Natural killer cell (primary cell): ENCODE measurements around the gene ZMYM2. TPM values are rescaled to one million over a fixed set of nuclear protein-coding genes. Genes with fewer than 3 reads are reported as not detected.

Source experiments
- ATAC-seq, 3 donors: fragments of 150-1000 bp in 2 of 3; fragments of 200-7000 bp in 1 of 3; cut with Tn5 transposase; 1 replicate in 1 of 3; 2 replicates in 2 of 3; pipeline ENCODE4 v1.10.0; 2021; ENCODE audit warnings: mild to moderate bottlenecking in 2 of 3, moderate library complexity in 2 of 3
- DNase-seq, 2 donors: peaks; one replicate each; pipeline versions ENCODE4 v3.0.0 to v3.0.0-alpha.2; 2013 to 2021; ENCODE audit warnings: mixed read lengths in 1 of 2
- H3K27ac ChIP-seq: one replicate; pipeline ENCODE4 v1.5.1; 2013; ENCODE audit warnings: mild to moderate bottlenecking, low read length
- H3K27me3 ChIP-seq: one replicate; pipeline ENCODE4 v1.6.1; 2013; ENCODE audit warnings: low read length; ENCODE audit not compliant: control insufficient read depth, insufficient read depth
- H3K36me3 ChIP-seq: one replicate; pipeline ENCODE4 v1.6.1; 2013; ENCODE audit warnings: low read length; ENCODE audit not compliant: control insufficient read depth, insufficient read depth
- H3K4me1 ChIP-seq: one replicate; pipeline ENCODE4 v1.6.1; 2013; ENCODE audit warnings: low read length; ENCODE audit not compliant: control insufficient read depth, insufficient read depth
- H3K4me3 ChIP-seq: one replicate; pipeline ENCODE4 v1.5.1; 2013; ENCODE audit warnings: low read length
- H3K9me3 ChIP-seq: one replicate; pipeline ENCODE4 v1.6.1; 2013; ENCODE audit warnings: low read length; ENCODE audit not compliant: control insufficient read depth, insufficient read depth
- H3K27ac Mint-ChIP-seq, 2 donors: one replicate each; pipeline ENCODE4 v1.8.0; 2022; ENCODE audit warnings: mild to moderate bottlenecking in 2 of 2, mixed read lengths in 2 of 2, moderate library complexity in 1 of 2
- H3K27me3 Mint-ChIP-seq, 2 donors: one replicate each; pipeline ENCODE4 v1.8.0; 2022; ENCODE audit warnings: low read depth in 2 of 2, mixed read lengths in 2 of 2
- H3K36me3 Mint-ChIP-seq: one replicate; pipeline ENCODE4 v1.8.0; 2022; ENCODE audit warnings: mixed read lengths
- H3K4me1 Mint-ChIP-seq, 2 donors: one replicate each; pipeline ENCODE4 v1.8.0; 2022; ENCODE audit warnings: mixed read lengths in 2 of 2
- H3K4me3 Mint-ChIP-seq: one replicate; pipeline ENCODE4 v1.8.0; 2022; ENCODE audit warnings: mild to moderate bottlenecking, moderate library complexity, mixed read lengths
- H3K9me3 Mint-ChIP-seq, 2 donors: one replicate each; pipeline ENCODE4 v1.8.0; 2022; ENCODE audit warnings: mixed read lengths in 2 of 2
- CTCF ChIP-seq: fragments of 200-600 bp; IDR thresholded peaks from one replicate; pipeline ENCODE4 v1.8.0; 2022; ENCODE audit warnings: antibody characterized with exemption
- whole genome bisulfite sequencing: methylation state at CpG from one replicate; pipeline ENCODE4 v1.1.7; 2013; ENCODE audit warnings: missing lambda C conversion rate; ENCODE audit not compliant: insufficient coverage; 5-methylcytosine and 5-hydroxymethylcytosine counted together
- intact Hi-C: fragments of 100-400 bp; cut with micrococcal nuclease; formaldehyde crosslinking; loops from one replicate; pipeline ENCODE4 v1.14.2; 2022
- total RNA-seq, 4 donors: library from RNA; stranded (reverse); fragments of 120-200 nt in 1 of 4; gene quantifications; one replicate each; pipeline versions ENCODE4 v1.2.3 to v1.2.4, GENCODE V29; 2013 to 2022

Gene ZMYM2
- total RNA-seq, 3 donors from 2014 or later (not counting 1 experiment from before 2014, with no cell fraction given), result 82.1 to 101 (median 87.0) TPM

GRCh38 chr13:19940106-19940505 is 18.4 kb upstream of the ZMYM2 start:
- DNase-seq (no peak), ATAC-seq (no peak)
- Mint-ChIP-seq H3K9me3 (no peaks in the 10 kb centered on the region), H3K4me1 (no peaks in the 10 kb centered on the region), H3K36me3 (no peaks in the 10 kb centered on the region), H3K27me3 (peaks cover 9 to 10% of the 10 kb centered on the region in 2 donors), H3K4me3 (no peak overlapping the region), H3K27ac (no peak overlapping the region)
- no peak for TF ChIP-seq CTCF
- Histone ChIP-seq H3K27ac (no peak overlapping the region), H3K4me3 (no peak overlapping the region), H3K9me3 (no peaks in the 10 kb centered on the region), H3K4me1 (no peaks in the 10 kb centered on the region), H3K36me3 (no peaks in the 10 kb centered on the region), H3K27me3 (peaks cover 2% of the 10 kb centered on the region)
- intact Hi-C loops, result no loop called here
- 100% methylated on average over 1 of the region's 1 CpG for WGBS

GRCh38 chr13:19950374-19950773 is 8.2 kb upstream of the ZMYM2 start:
- ATAC-seq (no peak), DNase-seq (no peak)
- Mint-ChIP-seq H3K36me3 (no peaks in the 10 kb centered on the region), H3K27ac (no peak overlapping the region), H3K27me3 (peaks cover 7 to 20% of the 10 kb centered on the region in 2 donors), H3K4me3 (no peak overlapping the region), H3K4me1 (no peaks in the 10 kb centered on the region), H3K9me3 (no peaks in the 10 kb centered on the region)
- Histone ChIP-seq H3K36me3 (no peaks in the 10 kb centered on the region), H3K4me3 (no peak overlapping the region), H3K27ac (no peak overlapping the region), H3K4me1 (no peaks in the 10 kb centered on the region), H3K27me3 (no peaks in the 10 kb centered on the region), H3K9me3 (no peaks in the 10 kb centered on the region)
- intact Hi-C loops, result no loop called here
- WGBS, result 85% methylated on average over 6 of the region's 7 CpGs
- TF ChIP-seq CTCF, result no peak

- H3K27ac Mint-ChIP-seq, result no peak overlapping the region
- intact Hi-C loops, result no loop called here
- Histone ChIP-seq H3K4me1 (no peaks in the 10 kb centered on the region), H3K27ac (no peak overlapping the region), H3K9me3 (no peaks in the 10 kb centered on the region), H3K4me3 (no peak overlapping the region), H3K36me3 (no peaks in the 10 kb centered on the region), H3K27me3 (no peaks in the 10 kb centered on the region)
- H3K36me3 Mint-ChIP-seq, result no peaks in the 10 kb centered on the region
- H3K27me3 Mint-ChIP-seq, result peaks cover 0 to 18% of the 10 kb centered on the region in 2 donors
- no peaks in the 10 kb centered on the region for H3K9me3 Mint-ChIP-seq
- no peaks in the 10 kb centered on the region for H3K4me1 Mint-ChIP-seq
- no peak for TF ChIP-seq CTCF
- no peak for DNase-seq
- no peak overlapping the region for H3K4me3 Mint-ChIP-seq
- ATAC-seq, result no peak
Measured at GRCh38 chr13:19952850-19953249, 5.7 kb upstream of the ZMYM2 start.

GRCh38 chr13:19955873-19956559 is 2.5 kb upstream of the ZMYM2 start:
- Histone ChIP-seq H3K4me1 (peaks cover 8% of the 10 kb centered on the region), H3K9me3 (no peaks in the 10 kb centered on the region), H3K4me3 (no peak overlapping the region), H3K27me3 (no peaks in the 10 kb centered on the region), H3K27ac (no peak overlapping the region), H3K36me3 (peaks cover 5% of the 10 kb centered on the region)
- H3K36me3 Mint-ChIP-seq, result no peaks in the 10 kb centered on the region
- H3K4me3 Mint-ChIP-seq, result no peak overlapping the region
- TF ChIP-seq CTCF, result no peak
- WGBS, result 89% methylated on average over 1 of the region's 4 CpGs
- peaks cover 11 to 17% of the 10 kb centered on the region in 2 donors for H3K4me1 Mint-ChIP-seq
- ATAC-seq (no peak), DNase-seq (no peak)
- intact Hi-C loops, result loop anchor here (5.0 kb wide), 1 partner anchor 324 kb away; the partner anchor contains the start of gene MPHOSPH8
- H3K9me3 Mint-ChIP-seq, result no peaks in the 10 kb centered on the region
- H3K27ac Mint-ChIP-seq, result peak overlapping the region in 1 of 2 donors; percentile 70
- H3K27me3 Mint-ChIP-seq, result peaks cover 0 to 9% of the 10 kb centered on the region in 2 donors
